22Rv1 (cell line): Measurements from ENCODE around the gene DPF3.

Experiments
- H3K27ac ChIP-seq: fragments of 450-650 bp; 2 replicates; pipeline ENCODE4 v1.5.1; 2017
- ZFX ChIP-seq: fragments of 450-650 bp; IDR thresholded peaks from 2 replicates; pipeline ENCODE4 v1.6.1; 2017; ENCODE audit warnings: antibody characterized with exemption, borderline replicate concordance
- TF ChIP-seq, protein P1 (sequence below): fragments of 450-650 bp; IDR thresholded peaks from 2 replicates; pipeline ENCODE4 v1.5.1; 2017; ENCODE audit warnings: mild to moderate bottlenecking

Gene DPF3

DNA sequence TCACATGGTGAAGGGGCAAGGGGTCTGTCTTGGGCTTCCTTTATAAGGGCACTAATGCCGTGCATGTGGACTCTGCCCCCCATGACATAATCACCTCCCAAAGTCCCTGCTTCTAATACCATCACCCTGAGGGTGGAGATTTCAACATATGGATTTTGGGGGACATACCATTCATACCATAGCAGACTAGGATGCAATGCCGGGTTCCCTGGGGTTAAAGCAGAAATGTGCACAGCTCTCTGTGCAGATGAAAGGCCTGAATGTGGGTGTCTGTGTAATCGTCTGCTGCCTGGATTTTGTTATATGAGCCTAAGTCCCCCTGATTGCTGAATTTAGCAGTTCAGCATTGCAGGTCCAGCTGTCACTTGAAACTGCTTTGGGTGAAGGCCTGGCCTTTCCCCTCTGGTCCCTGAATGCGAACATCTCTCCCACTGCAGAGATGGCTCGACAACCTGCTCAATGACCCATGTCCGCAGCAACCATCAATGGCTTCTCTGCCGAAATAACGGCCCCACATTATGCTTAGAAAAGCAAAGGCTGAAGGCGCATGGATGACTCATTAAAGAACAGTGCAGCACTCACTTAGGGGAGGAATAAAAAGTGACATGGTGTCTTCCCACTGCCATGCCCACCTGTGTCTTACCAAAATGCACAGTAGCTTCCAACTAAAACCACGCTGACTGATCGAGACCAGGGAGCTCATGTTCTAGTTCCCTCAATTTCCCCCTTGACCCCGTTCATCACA is 286.3 kb downstream of the DPF3 start:
- no peak for TF ChIP-seq ZFX
- TF ChIP-seq, protein P1, sequence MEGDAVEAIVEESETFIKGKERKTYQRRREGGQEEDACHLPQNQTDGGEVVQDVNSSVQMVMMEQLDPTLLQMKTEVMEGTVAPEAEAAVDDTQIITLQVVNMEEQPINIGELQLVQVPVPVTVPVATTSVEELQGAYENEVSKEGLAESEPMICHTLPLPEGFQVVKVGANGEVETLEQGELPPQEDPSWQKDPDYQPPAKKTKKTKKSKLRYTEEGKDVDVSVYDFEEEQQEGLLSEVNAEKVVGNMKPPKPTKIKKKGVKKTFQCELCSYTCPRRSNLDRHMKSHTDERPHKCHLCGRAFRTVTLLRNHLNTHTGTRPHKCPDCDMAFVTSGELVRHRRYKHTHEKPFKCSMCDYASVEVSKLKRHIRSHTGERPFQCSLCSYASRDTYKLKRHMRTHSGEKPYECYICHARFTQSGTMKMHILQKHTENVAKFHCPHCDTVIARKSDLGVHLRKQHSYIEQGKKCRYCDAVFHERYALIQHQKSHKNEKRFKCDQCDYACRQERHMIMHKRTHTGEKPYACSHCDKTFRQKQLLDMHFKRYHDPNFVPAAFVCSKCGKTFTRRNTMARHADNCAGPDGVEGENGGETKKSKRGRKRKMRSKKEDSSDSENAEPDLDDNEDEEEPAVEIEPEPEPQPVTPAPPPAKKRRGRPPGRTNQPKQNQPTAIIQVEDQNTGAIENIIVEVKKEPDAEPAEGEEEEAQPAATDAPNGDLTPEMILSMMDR = no peak
- no peak overlapping the region for H3K27ac ChIP-seq

DNA sequence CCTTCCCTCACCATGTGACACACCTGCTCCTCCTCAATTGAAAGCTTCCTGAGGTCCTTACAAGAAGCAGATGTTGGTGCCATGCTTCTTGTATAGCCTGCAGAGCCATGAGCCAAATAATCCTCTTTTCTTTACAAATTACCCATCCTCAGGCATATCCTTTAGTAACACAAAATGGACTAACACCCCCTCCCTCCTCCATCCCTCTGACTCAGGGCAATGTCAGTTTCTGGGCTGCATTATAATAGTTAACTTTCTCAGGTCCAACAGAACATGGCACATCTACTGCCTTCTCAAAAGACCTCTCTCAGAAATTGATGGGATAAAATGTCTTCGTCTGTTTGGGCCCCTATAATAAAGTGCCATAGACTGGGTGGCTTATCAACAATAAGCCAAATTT is 287.0 kb downstream of the DPF3 start:
- TF ChIP-seq, protein P1 = no peak
- no peak for TF ChIP-seq ZFX
- no peak overlapping the region for H3K27ac ChIP-seq

DNA sequence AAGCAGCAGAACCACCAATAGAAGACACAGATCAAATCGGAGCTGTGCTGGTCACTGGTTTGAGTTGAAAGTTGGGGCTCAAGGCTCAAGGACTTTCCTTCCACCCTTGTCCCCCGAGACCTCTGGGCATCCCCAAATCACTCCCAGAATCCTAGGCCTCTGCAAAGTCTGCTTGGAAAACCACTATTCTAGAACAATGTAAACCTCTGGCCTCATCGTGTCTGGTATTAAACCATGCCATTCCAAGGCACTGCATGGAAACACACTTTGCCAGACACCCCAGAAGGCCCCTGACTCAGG is 288.0 kb downstream of the DPF3 start:
- H3K27ac ChIP-seq = no peak overlapping the region
- TF ChIP-seq, protein P1 = no peak
- TF ChIP-seq ZFX = no peak

DNA sequence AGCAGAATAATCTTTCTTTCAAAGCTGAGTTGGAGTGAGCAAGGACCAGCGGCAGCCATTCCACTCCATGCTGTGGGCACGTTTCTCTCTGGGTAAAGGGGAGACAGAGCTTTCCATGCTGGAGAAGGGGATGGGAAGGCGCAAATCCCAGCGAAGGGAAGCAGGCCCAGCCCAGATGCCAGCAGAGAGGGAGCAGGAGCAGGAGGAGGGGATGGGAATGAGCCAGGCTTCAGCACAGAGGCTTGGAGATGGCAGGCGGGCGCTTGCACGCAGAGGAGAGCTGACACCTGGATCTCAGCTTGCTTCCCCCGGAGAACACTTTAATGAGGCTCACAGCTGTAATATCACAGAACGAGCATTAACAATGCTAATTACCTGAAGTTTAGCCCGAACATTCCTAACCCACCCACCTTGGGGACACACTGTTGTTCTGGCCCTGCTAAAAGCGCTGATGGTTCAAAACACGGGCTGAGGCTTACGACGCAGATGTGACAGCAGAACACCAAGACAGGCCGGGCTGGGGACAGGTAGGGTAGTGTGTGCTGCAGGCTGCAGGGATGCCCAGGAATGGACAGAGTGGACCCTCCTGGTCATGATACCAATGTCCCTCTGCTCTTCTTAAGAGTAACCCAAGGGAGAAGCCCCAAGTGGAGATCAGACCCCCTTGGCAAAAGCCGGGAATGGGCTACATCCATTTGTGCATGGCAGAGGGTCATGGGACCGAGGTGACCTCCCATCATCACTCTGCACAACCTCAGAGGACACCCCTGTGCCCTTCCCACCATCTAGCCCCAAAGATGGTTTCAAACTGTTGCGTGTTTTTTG is 288.6 kb downstream of the DPF3 start:
- H3K27ac ChIP-seq = no peak overlapping the region
- no peak for TF ChIP-seq ZFX
- TF ChIP-seq, protein P1 = no peak

DNA sequence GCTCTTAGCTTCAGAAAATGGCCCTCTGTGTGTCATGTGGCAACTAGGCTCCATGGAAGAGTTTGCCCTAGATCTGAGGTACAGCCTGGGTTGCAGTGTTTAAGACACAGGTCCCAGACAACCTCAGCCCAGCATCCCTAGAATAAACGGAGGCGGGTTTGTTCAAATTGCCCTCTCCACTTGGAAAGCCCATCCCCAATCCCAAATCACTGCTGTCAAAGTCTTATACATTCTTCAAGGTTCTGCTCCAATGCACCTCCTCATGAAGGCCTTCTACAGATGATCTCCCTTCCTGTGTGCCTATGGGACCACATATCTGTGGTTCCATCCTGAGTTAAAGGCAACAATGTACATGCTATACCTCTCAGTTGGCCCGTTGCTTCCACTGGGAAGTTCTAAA is 289.8 kb downstream of the DPF3 start:
- TF ChIP-seq, protein P1 = no peak
- no peak for TF ChIP-seq ZFX

DNA sequence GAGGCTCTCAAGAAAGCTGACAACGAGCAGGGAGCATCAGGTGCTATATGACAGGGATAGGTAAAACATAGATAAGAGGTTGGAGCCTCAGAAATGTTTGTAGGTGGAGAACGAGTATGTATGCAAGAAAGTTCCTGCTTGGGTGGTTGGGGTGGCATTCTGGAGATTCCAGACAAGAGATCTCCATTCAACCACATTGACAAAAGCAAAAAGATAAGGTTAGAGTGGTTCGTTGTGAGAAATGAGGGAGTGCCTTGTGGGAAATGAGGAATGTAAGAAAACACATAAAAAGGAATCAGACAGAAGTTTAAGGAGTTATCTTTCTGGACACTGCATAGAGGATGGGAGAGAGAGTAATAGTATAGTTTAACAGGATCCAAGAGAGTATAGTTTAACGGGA is 290.3 kb downstream of the DPF3 start:
- no peak for TF ChIP-seq ZFX
- TF ChIP-seq, protein P1 = no peak
- no peak overlapping the region for H3K27ac ChIP-seq

More for the DNA sequence above, 289.8 kb downstream of the DPF3 start:
- H3K27ac ChIP-seq = no peak overlapping the region
